Kidney (tissue), 14 donors: ENCODE data around the gene BRD7. TPM values are rescaled to one million over a fixed set of nuclear protein-coding genes. Genes with fewer than 3 reads are reported as not detected.

ENCODE experiments used
- DNase-seq, 5 donors: peaks; one replicate each; pipeline ENCODE4 v3.0.0-alpha.2; 2013 to 2020
- FAIRE-seq: peaks from 2 replicates; lab custom pipeline; 2012; peaks lifted over from hg19 to GRCh38; lab: Jason Lieb, UNC
- H3K27ac ChIP-seq, 2 donors: one replicate each; pipeline ENCODE4 v1.7.0; 2013; ENCODE audit warnings: low read depth in 2 of 2, low read length in 2 of 2, inconsistent platforms in 1 of 2
- H3K27me3 ChIP-seq: one replicate; pipeline ENCODE4 v1.7.1; 2013; ENCODE audit warnings: low read length, inconsistent platforms; ENCODE audit not compliant: control insufficient read depth, insufficient read depth
- H3K36me3 ChIP-seq, 3 donors: one replicate each; pipeline versions ENCODE4 v1.7.0 to v1.7.1; 2013; ENCODE audit warnings: low read length in 3 of 3, control low read depth in 1 of 3, inconsistent platforms in 1 of 3; ENCODE audit not compliant: insufficient read depth in 3 of 3, control insufficient read depth in 2 of 3
- H3K4me1 ChIP-seq, 3 donors: one replicate each; pipeline versions ENCODE4 v1.7.0 to v1.7.1; 2013; ENCODE audit warnings: low read length in 3 of 3, inconsistent platforms in 1 of 3, low read depth in 1 of 3; ENCODE audit not compliant: control insufficient read depth in 2 of 3, insufficient read depth in 2 of 3
- H3K4me3 ChIP-seq, 3 donors: one replicate each; pipeline versions ENCODE4 v1.7.0 to v1.8.1; 2013; ENCODE audit warnings: low read length in 3 of 3, control low read depth in 1 of 3, inconsistent platforms in 1 of 3
- H3K9ac ChIP-seq, 3 donors: one replicate each; pipeline versions ENCODE4 v1.7.0 to v1.7.1; 2013; ENCODE audit warnings: low read length in 3 of 3, control low read depth in 1 of 3, inconsistent platforms in 1 of 3
- H3K9me3 ChIP-seq, 3 donors: one replicate each; pipeline versions ENCODE4 v1.7.0 to v1.7.1; 2013; ENCODE audit warnings: low read length in 3 of 3, control low read depth in 1 of 3, inconsistent platforms in 1 of 3; ENCODE audit not compliant: control insufficient read depth in 2 of 3, insufficient read depth in 1 of 3
- CTCF ChIP-seq: IDR thresholded peaks from 3 replicates; pipeline ENCODE4 v1.5.1; 2012; ENCODE audit warnings: mild to moderate bottlenecking, moderate library complexity, borderline replicate concordance; ENCODE audit not compliant: insufficient read depth; ENCODE audit errors: extremely low read depth
- intact Hi-C: fragments of 100-400 bp; cut with DNase I; formaldehyde crosslinking; loops from one replicate; pipeline ENCODE4 v1.11.1; 2022
- polyA plus RNA-seq: library from polyadenylated mRNA; stranded (reverse); fragments of 350-450 nt; fragmentation: Illumina TruSeq; extraction: RNeasy Lipid Tissue Mini Kit (QIAGEN cat#74804); gene quantifications from one replicate; pipeline ENCODE4 v1.2.3, GENCODE V29; 2014; ENCODE audit warnings: low read depth, low replicate concordance; ENCODE audit not compliant: insufficient read depth
- total RNA-seq: library from RNA; stranded (reverse); fragmentation: NEBNext Ultra II Directional; extraction: Animal tissue kit (Norgen Biotek cat#: 25700); gene quantifications from one replicate; pipeline ENCODE4 v1.2.1, GENCODE V29; 2021
- donor health status: control.
- donor health status: control.
- donor health status: control.
- donor health status: control.
- donor health status: control.
- donor health status: DM: yes; HTN: yes; CAD: no.
- donor health status: Normal renal cell carcinoma (clear cell type).

BRD7 gene
- total and polyA plus RNA-seq, 2 donors from 2014 or later, result 44.1 to 68.0 TPM

GRCh38 chr16:50272687-50273381, 96.0 kb downstream of the BRD7 start:
- no peaks in the 10 kb centered on the region for H3K36me3 ChIP-seq
- FAIRE-seq (no peak), DNase-seq (peak in 1 of 5 donors; percentile 53)
- TF ChIP-seq CTCF, result no peak
- H3K9me3 ChIP-seq, result no peaks in the 10 kb centered on the region
- intact Hi-C loops, result no loop called here
- peaks cover 0 to 2% (median 0%) of the 10 kb centered on the region in 3 donors for H3K4me1 ChIP-seq
- no peak overlapping the region for H3K27ac ChIP-seq
- no peaks in the 10 kb centered on the region for H3K27me3 ChIP-seq
- no peak overlapping the region for H3K9ac ChIP-seq
- no peak overlapping the region for H3K4me3 ChIP-seq

- Histone ChIP-seq H3K27ac (no peak overlapping the region), H3K4me3 (no peak overlapping the region), H3K9me3 (no peaks in the 10 kb centered on the region), H3K27me3 (no peaks in the 10 kb centered on the region), H3K36me3 (no peaks in the 10 kb centered on the region), H3K4me1 (peaks cover 0 to 2% (median 0%) of the 10 kb centered on the region in 3 donors), H3K9ac (no peak overlapping the region)
- TF ChIP-seq CTCF, result no peak
- intact Hi-C loops, result no loop called here
- FAIRE-seq, result no peak
- peak in 1 of 5 donors; percentile 57 for DNase-seq
These were observed 96.6 kb downstream of the BRD7 start for GRCh38 chr16:50272111-50272571.

GRCh38 chr16:50271148-50272041, 97.4 kb downstream of the BRD7 start:
- Histone ChIP-seq H3K9me3 (no peaks in the 10 kb centered on the region), H3K36me3 (no peaks in the 10 kb centered on the region), H3K27ac (no peak overlapping the region), H3K4me1 (peaks cover 0 to 2% (median 0%) of the 10 kb centered on the region in 3 donors), H3K27me3 (no peaks in the 10 kb centered on the region), H3K4me3 (no peak overlapping the region), H3K9ac (no peak overlapping the region)
- TF ChIP-seq CTCF, result no peak
- FAIRE-seq, result no peak
- intact Hi-C loops, result no loop called here
- DNase-seq, result peak in 1 of 5 donors; percentile 51
